WTC11 (cell line): ENCODE results near the gene KRTAP5-2. TPM values are rescaled to one million over a fixed set of nuclear protein-coding genes. Genes with fewer than 3 reads are reported as not detected.
A peak's percentile ranks its signal among the peaks of the same experiment; 100 is the strongest.

Source experiments
- ATAC-seq: fragments of 200-7000 bp; cut with Tn5 transposase; 2 replicates; pipeline ENCODE4 v1.10.0; 2021; ENCODE audit warnings: mild to moderate bottlenecking, moderate library complexity
- CTCF ChIA-PET: fragments of 300-600 bp; sonication (Branson Sonifier 250); formaldehyde crosslinking; loops from one replicate; lab custom pipeline; 2021; ENCODE audit warnings: antibody characterized with exemption; lab: Charles Lee
- POLR2A ChIA-PET: fragments of 350-600 bp; sonication (Branson Sonifier 250); formaldehyde crosslinking; loops from one replicate; lab custom pipeline; 2021; ENCODE audit warnings: antibody characterized with exemption; lab: Charles Lee
- DNase-seq: peaks from one replicate; pipeline ENCODE4 v3.0.0; 2021; ENCODE audit warnings: low spot score
- H3K27ac Mint-ChIP-seq: 2 replicates; pipeline ENCODE4 v1.8.0; 2021; ENCODE audit warnings: mixed read lengths
- H3K27me3 Mint-ChIP-seq: 2 replicates; pipeline ENCODE4 v1.8.0; 2021; ENCODE audit warnings: low read depth, mild to moderate bottlenecking, moderate library complexity, mixed read lengths
- H3K36me3 Mint-ChIP-seq: 2 replicates; pipeline ENCODE4 v1.8.0; 2021; ENCODE audit warnings: mixed read lengths
- H3K4me1 Mint-ChIP-seq: 2 replicates; pipeline ENCODE4 v1.8.0; 2022; ENCODE audit warnings: mixed read lengths
- H3K4me3 Mint-ChIP-seq: 2 replicates; pipeline ENCODE4 v1.8.0; 2021; ENCODE audit warnings: mild to moderate bottlenecking, moderate library complexity, mixed read lengths
- H3K9me3 Mint-ChIP-seq: 2 replicates; pipeline ENCODE4 v1.8.0; 2021; ENCODE audit warnings: mixed read lengths
- ETV6 ChIP-seq: sonication (generic); formaldehyde crosslinking; IDR thresholded peaks from 2 replicates; pipeline ENCODE4 v1.8.1; 2022; ENCODE audit warnings: mild to moderate bottlenecking, missing genetic modification reagents
- MYBL2 ChIP-seq: sonication (generic); formaldehyde crosslinking; IDR thresholded peaks from 2 replicates; pipeline ENCODE4 v1.8.1; 2023; ENCODE audit warnings: mild to moderate bottlenecking, moderate library complexity, missing genetic modification reagents
- NFATC4 ChIP-seq: fragments of 250-450 bp; sonication (Bioruptor Pico); IDR thresholded peaks from 2 replicates; pipeline ENCODE4 v1.9.0; 2021; ENCODE audit warnings: mild to moderate bottlenecking
- OVOL2 ChIP-seq: fragments of 250-450 bp; sonication (Bioruptor Pico); IDR thresholded peaks from 2 replicates; pipeline ENCODE4 v1.9.0; 2021; ENCODE audit warnings: mild to moderate bottlenecking, borderline replicate concordance
- SMAD3 ChIP-seq: sonication (generic); formaldehyde crosslinking; IDR thresholded peaks from 2 replicates; pipeline ENCODE4 v1.8.0; 2022; ENCODE audit warnings: missing genetic modification reagents, mild to moderate bottlenecking, borderline replicate concordance
- SOX15 ChIP-seq: fragments of 250-450 bp; sonication (Bioruptor Pico); IDR thresholded peaks from 2 replicates; pipeline ENCODE4 v1.9.0; 2021; ENCODE audit warnings: mild to moderate bottlenecking
- TEAD4 ChIP-seq: sonication (generic); formaldehyde crosslinking; IDR thresholded peaks from 2 replicates; pipeline ENCODE4 v1.8.0; 2022; ENCODE audit warnings: mild to moderate bottlenecking, missing genetic modification reagents
- ZNF219 ChIP-seq: sonication (generic); formaldehyde crosslinking; IDR thresholded peaks from 2 replicates; pipeline ENCODE4 v1.8.0; 2023; ENCODE audit warnings: missing genetic modification reagents, mild to moderate bottlenecking, borderline replicate concordance
- ZNF263 ChIP-seq: sonication (generic); formaldehyde crosslinking; IDR thresholded peaks from 2 replicates; pipeline ENCODE4 v1.8.1; 2022; ENCODE audit warnings: low read depth, mild to moderate bottlenecking, moderate library complexity, missing genetic modification reagents
- ZNF396 ChIP-seq: fragments of 250-450 bp; sonication (Bioruptor Pico); IDR thresholded peaks from 2 replicates; pipeline ENCODE4 v1.8.0; 2021; ENCODE audit warnings: mild to moderate bottlenecking, moderate library complexity, borderline replicate concordance
- ZNF423 ChIP-seq: fragments of 250-450 bp; sonication (Bioruptor Pico); IDR thresholded peaks from 2 replicates; pipeline ENCODE4 v2.1.2; 2022; ENCODE audit warnings: mild to moderate bottlenecking, moderate library complexity
- total RNA-seq: library from RNA; stranded (reverse); gene quantifications from 3 replicates; pipeline ENCODE4 v1.2.3, GENCODE V29; 2021
- TF ChIP-seq, protein P1 (sequence below): sonication (generic); formaldehyde crosslinking; IDR thresholded peaks from 2 replicates; pipeline ENCODE4 v1.8.1; 2023; ENCODE audit warnings: mild to moderate bottlenecking, missing genetic modification reagents, moderate library complexity
- TF ChIP-seq, protein P2 (sequence below): sonication (generic); formaldehyde crosslinking; IDR thresholded peaks from 2 replicates; pipeline ENCODE4 v1.8.0; 2022; ENCODE audit warnings: mild to moderate bottlenecking, missing genetic modification reagents
- TF ChIP-seq, protein P3 (sequence below): fragments of 250-450 bp; sonication (Bioruptor Pico); IDR thresholded peaks from 2 replicates; pipeline ENCODE4 v1.9.0; 2021; ENCODE audit warnings: mild to moderate bottlenecking
- TF ChIP-seq, protein P4 (sequence below): sonication (generic); formaldehyde crosslinking; IDR thresholded peaks from 2 replicates; pipeline ENCODE4 v1.8.1; 2022; ENCODE audit warnings: mild to moderate bottlenecking, missing genetic modification reagents, moderate library complexity, borderline replicate concordance

KRTAP5-2 gene
- total RNA-seq, 1 experiment from 2014 or later = not detected

DNA sequence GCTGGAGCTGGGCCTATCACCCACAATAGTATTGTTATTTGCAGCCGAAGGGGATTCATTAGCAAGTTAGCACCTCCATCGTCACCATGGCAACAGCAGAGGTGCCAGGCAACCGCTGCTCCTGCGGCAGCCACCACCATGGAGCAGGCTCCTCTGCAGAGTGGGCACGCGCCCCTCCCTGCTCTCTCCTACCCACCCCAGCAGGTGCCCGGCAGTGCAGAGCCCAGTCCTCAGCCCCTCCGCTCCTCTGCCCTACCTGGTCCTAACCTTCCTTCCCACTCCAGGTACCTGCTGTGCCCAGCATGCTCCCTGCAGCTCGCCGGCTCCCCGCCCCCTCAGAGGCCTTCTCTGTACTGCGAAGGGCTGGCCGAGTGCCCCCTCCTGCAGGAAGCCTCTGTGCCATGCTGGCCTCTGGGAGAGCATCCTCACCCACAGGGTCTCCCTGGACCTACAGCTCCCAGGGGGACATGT is 29.6 kb downstream of the KRTAP5-2 start:
- CTCF ChIA-PET = interaction anchor here (0.8 to 14.8 kb wide), 6 partner anchors 10 to 266 kb away, joined by 3 to 457 read pairs (median 9); partner anchors contain the start of gene SYT8
- Mint-ChIP-seq H3K36me3 (no peaks in the 10 kb centered on the region), H3K27me3 (peaks cover 41% of the 10 kb centered on the region), H3K9me3 (no peaks in the 10 kb centered on the region), H3K4me1 (peaks cover 13% of the 10 kb centered on the region), H3K4me3 (no peak overlapping the region), H3K27ac (no peak overlapping the region)
- TF ChIP-seq, protein P1, sequence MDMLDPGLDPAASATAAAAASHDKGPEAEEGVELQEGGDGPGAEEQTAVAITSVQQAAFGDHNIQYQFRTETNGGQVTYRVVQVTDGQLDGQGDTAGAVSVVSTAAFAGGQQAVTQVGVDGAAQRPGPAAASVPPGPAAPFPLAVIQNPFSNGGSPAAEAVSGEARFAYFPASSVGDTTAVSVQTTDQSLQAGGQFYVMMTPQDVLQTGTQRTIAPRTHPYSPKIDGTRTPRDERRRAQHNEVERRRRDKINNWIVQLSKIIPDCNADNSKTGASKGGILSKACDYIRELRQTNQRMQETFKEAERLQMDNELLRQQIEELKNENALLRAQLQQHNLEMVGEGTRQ (CRISPR knock-in tag) = no peak
- peak; percentile 26; the same call in 1 of the 2 replicates for TF ChIP-seq ZNF423 (CRISPR knock-in tag)
- peak; percentile 68 for DNase-seq
- POLR2A ChIA-PET = no interaction called here
- ATAC-seq = peak; percentile 31

DNA sequence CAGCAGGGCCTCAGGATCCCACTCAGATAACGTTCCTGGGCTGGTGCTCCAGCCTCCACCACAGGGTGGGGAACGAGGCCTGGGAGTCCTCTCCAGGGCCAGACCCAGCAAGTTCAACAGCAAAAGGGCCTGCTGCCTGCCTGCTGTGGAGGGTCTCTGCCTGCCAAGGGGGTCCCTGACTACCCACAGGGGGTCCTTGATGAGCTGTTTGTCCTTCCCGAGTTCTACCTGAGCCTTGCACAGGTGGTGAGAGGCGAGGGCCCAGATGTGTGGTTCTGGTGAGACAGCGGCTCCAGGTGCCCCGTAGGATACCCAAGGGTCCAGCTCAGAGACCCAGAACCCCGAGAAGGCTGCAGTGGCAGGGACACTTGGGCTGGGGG is 30.4 kb downstream of the KRTAP5-2 start:
- peaks cover 13% of the 10 kb centered on the region for H3K4me1 Mint-ChIP-seq
- ChIA-PET CTCF (interaction anchor here (0.8 to 14.8 kb wide), 7 partner anchors 10 to 267 kb away, joined by 3 to 457 read pairs (median 9); partner anchors contain the start of gene SYT8), POLR2A (no interaction called here)
- TF ChIP-seq MYBL2 (no peak), SOX15 (CRISPR knock-in tag) (no peak), SMAD3 (CRISPR knock-in tag) (no peak)
- TF ChIP-seq, protein P2, sequence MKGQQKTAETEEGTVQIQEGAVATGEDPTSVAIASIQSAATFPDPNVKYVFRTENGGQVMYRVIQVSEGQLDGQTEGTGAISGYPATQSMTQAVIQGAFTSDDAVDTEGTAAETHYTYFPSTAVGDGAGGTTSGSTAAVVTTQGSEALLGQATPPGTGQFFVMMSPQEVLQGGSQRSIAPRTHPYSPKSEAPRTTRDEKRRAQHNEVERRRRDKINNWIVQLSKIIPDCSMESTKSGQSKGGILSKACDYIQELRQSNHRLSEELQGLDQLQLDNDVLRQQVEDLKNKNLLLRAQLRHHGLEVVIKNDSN (CRISPR knock-in tag) = no peak
- ATAC-seq (no peak), DNase-seq (no peak)
- peaks cover 33% of the 10 kb centered on the region for H3K27me3 Mint-ChIP-seq
- H3K27ac Mint-ChIP-seq = no peak overlapping the region
- no peak overlapping the region for H3K4me3 Mint-ChIP-seq
- H3K9me3 Mint-ChIP-seq = no peaks in the 10 kb centered on the region
- no peaks in the 10 kb centered on the region for H3K36me3 Mint-ChIP-seq

DNA sequence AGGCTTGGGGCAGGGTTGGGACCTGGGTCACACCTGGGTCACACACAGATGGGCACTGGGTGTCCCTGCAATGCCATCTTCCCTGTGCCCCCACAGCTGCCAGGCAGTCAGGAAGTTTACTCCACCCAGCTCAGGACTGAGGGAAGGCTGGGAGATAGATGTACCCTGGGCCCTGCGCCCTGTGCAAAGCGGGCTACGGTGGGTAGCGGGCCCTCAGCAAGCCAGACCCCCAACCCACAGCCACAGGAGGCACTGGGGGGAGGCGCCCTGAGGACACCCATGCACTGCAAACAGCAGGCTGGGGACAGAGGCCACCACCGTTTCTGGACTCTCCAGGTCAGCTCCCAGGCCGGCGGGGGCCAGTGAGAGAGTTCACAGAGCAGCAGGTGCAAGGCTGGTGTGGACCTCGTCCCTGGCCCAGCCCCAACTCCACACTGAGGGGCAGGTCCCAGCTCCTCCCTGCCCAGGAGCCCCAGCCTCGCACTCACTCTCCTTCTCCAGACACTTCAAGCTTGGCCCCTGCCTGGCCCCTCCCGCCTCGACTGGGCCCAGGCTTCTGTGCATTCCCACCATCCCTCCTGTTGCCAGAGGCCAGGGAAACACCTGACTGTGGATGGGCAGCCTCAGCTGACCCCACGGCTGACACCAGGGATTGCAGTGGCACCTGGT is 30.9 kb downstream of the KRTAP5-2 start:
- H3K4me1 Mint-ChIP-seq = peaks cover 13% of the 10 kb centered on the region
- DNase-seq (no peak), ATAC-seq (no peak)
- H3K27me3 Mint-ChIP-seq = peaks cover 32% of the 10 kb centered on the region
- ChIA-PET CTCF (interaction anchor here (0.6 to 14.8 kb wide), 8 partner anchors 9 to 725 kb away, joined by 3 to 457 read pairs (median 6); partner anchors contain the start of gene SYT8), POLR2A (no interaction called here)
- no peaks in the 10 kb centered on the region for H3K36me3 Mint-ChIP-seq
- no peaks in the 10 kb centered on the region for H3K9me3 Mint-ChIP-seq
- TF ChIP-seq, protein P2 (CRISPR knock-in tag) = no peak
- TF ChIP-seq TEAD4 (CRISPR knock-in tag) = no peak
- TF ChIP-seq, protein P3, sequence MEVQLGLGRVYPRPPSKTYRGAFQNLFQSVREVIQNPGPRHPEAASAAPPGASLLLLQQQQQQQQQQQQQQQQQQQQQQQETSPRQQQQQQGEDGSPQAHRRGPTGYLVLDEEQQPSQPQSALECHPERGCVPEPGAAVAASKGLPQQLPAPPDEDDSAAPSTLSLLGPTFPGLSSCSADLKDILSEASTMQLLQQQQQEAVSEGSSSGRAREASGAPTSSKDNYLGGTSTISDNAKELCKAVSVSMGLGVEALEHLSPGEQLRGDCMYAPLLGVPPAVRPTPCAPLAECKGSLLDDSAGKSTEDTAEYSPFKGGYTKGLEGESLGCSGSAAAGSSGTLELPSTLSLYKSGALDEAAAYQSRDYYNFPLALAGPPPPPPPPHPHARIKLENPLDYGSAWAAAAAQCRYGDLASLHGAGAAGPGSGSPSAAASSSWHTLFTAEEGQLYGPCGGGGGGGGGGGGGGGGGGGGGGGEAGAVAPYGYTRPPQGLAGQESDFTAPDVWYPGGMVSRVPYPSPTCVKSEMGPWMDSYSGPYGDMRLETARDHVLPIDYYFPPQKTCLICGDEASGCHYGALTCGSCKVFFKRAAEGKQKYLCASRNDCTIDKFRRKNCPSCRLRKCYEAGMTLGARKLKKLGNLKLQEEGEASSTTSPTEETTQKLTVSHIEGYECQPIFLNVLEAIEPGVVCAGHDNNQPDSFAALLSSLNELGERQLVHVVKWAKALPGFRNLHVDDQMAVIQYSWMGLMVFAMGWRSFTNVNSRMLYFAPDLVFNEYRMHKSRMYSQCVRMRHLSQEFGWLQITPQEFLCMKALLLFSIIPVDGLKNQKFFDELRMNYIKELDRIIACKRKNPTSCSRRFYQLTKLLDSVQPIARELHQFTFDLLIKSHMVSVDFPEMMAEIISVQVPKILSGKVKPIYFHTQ (CRISPR knock-in tag) = no peak
- TF ChIP-seq ETV6 (CRISPR knock-in tag) = no peak
- TF ChIP-seq NFATC4 = no peak
- no peak for TF ChIP-seq ZNF396
- H3K27ac Mint-ChIP-seq = no peak overlapping the region
- H3K4me3 Mint-ChIP-seq = no peak overlapping the region

DNA sequence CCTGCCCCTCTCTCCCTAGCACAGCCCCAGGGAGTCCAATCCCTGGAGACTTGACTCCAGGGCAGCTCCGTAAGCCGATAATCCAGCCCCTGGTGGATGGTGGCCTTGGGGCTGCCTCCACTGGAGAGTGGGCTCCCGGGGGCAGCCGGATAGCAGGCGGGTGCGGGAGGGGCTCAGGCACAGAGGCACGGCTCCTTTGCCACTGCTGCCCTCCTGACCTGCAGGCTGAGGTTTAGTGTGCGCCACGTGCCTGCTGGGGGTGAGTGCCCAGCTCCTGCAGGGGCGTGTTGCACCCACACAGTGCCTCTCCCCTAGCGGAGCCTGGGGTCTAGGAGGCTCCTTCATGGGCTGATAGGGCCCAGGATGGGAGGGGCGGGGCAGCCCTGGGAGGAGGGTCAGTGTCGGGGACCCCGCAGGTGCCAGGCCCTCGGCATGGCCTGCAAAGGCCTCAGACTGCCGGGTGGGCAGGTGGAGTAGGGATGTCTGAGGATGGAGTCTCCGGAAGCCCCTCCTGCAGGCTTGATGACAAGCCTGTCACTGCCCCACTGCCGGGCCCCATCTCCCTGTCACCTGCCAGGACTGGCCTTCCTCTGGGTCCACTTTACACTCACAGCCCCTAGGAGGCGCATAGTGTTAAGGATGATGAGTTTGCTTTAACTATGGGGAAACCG is 31.6 kb downstream of the KRTAP5-2 start:
- no peak for ATAC-seq
- Mint-ChIP-seq H3K27me3 (peaks cover 32% of the 10 kb centered on the region), H3K4me3 (no peak overlapping the region), H3K36me3 (no peaks in the 10 kb centered on the region), H3K9me3 (no peaks in the 10 kb centered on the region), H3K27ac (no peak overlapping the region), H3K4me1 (peaks cover 13% of the 10 kb centered on the region)
- ChIA-PET POLR2A (interaction anchor here (1.0 kb wide), 1 partner anchor 20 kb away, joined by 3 read pairs; no protein-coding TSS in a partner anchor), CTCF (interaction anchor here (0.7 to 14.8 kb wide), 7 partner anchors 8 to 29 kb away, joined by 3 to 457 read pairs (median 9); no protein-coding TSS in a partner anchor)
- no peak for DNase-seq
- TF ChIP-seq, protein P4, sequence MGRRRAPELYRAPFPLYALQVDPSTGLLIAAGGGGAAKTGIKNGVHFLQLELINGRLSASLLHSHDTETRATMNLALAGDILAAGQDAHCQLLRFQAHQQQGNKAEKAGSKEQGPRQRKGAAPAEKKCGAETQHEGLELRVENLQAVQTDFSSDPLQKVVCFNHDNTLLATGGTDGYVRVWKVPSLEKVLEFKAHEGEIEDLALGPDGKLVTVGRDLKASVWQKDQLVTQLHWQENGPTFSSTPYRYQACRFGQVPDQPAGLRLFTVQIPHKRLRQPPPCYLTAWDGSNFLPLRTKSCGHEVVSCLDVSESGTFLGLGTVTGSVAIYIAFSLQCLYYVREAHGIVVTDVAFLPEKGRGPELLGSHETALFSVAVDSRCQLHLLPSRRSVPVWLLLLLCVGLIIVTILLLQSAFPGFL (CRISPR knock-in tag) = no peak
- TF ChIP-seq ZNF219 (no peak), OVOL2 (no peak), ZNF263 (no peak)
